Right renal pelvis (tissue), 4 donors: ENCODE results near the gene EFHB. TPM values are rescaled to one million over a fixed set of nuclear protein-coding genes. Genes with fewer than 3 reads are reported as not detected.
"Not testable (repeated sequence)": the region's sequence is repeated elsewhere in the genome, so short reads cannot be mapped to it uniquely, and the experiment has no call there.

Experiments used
- DNase-seq, 4 donors: peaks; one replicate each; pipeline ENCODE4 v3.0.0-alpha.2; 2013; ENCODE audit warnings: low read depth in 4 of 4, low spot score in 3 of 4, missing footprints in 1 of 4
- polyA plus RNA-seq, 4 donors: library from polyadenylated mRNA; unstranded; fragments of 120-200 nt; gene quantifications; one replicate each; pipeline ENCODE4 v1.2.1, GENCODE V29; 2013; ENCODE audit not compliant: insufficient read length in 4 of 4

Gene EFHB
- polyA plus RNA-seq, 4 donors: 1.5 to 5.5 (median 3.5) TPM

DNA sequence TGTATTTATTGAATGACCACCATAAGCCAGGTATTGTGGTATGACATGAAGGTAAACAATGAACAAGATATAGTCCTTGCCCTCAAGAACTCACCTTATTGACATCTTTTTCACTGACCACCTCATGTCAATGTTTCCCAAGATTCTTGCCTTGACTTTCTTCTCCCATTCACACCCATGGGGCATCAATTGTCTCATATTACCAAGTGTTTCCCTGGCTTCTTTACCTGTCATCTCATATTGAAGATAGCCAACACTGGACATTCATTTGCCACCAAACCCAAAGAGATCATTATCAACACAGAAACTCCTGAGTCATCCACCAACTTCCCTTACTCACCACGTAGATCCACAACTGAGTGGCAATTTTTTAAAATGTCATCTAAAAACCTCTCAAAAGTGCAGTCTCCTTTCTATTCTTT, 2.2 kb downstream of the EFHB start:
- DNase-seq: no peak

DNA sequence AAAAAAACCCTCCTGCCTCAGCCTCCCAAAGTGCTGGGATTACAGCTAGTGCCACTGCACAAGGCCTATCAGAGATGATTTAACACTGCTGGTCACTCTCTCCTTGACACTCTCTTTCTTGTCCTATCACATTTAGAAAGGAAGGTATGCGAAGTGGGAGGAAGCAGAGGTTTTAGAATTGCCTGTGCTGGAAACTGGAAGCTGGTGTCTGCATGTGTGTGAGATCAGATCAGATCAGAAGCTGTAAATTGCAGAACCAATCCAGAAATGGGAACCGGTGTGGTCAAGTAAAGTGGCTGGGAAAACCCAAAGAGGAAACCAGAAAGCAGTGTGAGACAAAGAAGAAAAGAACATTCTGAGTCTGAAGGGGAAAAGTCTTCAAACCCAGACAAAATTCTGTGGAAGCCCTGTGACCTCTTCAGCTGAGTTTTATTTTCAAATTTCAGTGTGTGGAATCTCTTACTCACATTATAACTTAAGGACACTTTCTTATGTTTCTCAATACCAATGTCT, 2.8 kb downstream of the EFHB start:
- DNase-seq: no peak

DNA sequence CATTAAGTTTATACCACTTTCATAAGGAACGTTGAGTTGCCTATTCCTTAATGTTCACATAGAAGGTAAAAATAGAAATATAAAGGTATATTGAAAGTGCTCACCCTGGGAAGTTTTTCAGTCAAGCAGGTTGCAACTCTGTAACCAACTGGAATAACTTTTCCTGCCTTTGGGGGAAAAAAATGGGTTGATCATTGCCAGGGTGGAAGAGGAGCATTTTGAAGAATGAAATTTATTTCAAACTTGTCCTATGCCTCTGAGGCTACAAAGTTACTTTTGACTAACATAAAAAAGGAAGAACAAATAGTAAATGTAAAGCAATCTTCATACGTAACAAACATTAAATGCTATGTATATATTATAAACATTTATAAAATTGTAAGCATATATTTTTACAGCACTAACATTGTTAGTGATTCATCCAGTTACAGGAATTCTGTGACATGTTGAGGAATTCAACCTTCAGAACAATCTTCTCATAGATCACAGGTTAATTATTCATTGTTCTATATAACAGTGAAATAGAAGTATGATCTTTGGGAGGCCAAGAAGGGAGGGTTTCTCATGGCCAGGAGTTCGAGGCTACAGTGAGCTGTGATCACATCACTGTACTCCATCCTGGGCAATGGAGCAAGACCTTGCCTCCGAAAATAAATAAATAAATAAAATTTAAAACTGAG, 13.5 kb downstream of the EFHB start:
- no peak for DNase-seq

DNA sequence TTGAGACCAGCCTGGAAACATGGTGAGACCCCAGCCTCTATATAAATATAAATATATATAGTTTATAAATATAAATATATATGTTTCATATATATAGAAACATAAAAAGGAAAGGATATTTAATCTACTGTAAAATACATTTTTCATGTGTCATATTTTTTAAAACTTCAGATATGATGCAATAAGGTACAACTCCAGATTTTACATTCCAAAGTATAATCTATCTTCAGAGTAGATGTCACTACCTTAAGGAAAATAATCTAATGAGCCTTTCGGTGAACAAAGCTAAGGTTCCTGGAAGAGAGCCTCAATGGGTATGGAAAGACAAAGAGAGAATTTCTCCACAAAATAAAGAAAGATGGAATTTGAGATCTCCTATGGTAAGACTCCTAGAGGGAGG, 16.9 kb downstream of the EFHB start:
- DNase-seq: no peak

DNA sequence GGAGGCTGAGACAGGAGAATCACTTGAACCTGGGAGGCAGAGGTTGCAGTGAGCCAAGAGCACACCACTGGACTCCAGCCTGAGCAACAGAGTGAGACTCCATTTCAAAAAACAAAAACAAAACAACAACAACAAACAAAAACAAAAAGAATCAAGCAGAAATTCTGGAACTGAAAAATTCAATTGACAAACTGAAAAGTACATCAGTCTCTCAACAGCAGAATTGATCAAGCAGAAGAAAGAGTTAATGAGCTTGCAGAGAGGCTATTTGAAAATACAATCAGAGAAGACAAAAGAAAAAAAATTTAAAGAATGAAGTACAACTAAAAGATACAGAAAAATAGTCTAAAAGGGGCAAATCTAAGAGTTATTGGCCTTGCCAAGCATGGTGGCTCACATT, 22.6 kb downstream of the EFHB start:
- DNase-seq: no peak

DNA sequence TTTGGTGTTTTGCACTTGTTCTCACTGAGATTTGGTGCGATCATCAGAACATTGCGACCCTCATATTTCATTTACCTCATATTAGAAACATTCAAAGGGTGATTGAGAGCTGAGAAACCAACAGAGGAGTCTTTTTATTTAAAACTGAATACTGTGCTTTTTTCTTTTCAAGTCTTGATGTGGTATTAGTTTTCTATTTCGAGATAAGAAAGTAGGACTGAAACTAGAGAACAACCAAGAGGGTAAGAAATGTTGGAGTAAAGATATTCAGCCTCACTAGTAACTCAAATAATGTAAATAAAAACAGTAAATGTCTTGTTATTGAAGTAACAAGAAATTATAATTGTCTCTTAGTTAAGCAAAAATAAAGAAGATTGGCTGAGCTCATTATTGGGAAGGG, 26.5 kb downstream of the EFHB start:
- DNase-seq: no peak

DNA sequence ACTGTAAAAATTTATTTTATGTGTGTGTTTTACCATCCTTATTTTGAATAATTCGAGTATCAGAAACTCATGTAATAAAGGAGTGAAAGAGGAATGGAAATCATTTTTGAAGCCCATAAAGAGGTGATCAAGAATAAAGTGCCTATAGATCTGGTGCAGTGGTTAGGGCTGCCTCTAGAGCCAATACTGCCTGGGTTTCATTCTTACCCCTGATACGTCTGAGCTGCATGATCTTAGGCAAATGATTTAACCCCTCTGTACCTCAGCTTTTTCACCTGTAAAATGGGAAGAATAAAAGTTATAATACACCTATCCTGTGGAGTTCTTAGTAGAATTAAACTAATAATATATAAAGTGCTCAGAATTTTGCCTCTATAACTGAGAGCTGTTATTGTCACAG, 30.4 kb downstream of the EFHB start:
- DNase-seq: no peak

DNA sequence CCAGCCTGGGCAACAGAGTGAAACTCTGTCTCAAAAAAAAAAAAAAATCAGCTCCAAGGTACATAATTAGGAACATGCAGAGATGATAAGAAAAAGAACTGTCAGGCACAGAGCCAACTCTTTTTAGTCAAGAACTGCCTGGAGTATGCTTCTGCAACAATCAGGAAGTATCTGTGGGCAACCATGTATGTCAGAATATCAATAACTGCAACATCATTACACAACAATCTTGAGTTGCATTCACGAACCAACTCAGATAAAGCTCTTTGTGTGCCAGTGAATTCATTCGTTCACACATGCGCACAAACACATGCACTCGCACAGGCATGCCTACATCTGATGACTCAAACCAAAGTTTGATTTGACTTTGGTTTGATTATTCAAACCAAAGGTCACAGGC, 32.1 kb downstream of the EFHB start:
- no peak for DNase-seq

DNA sequence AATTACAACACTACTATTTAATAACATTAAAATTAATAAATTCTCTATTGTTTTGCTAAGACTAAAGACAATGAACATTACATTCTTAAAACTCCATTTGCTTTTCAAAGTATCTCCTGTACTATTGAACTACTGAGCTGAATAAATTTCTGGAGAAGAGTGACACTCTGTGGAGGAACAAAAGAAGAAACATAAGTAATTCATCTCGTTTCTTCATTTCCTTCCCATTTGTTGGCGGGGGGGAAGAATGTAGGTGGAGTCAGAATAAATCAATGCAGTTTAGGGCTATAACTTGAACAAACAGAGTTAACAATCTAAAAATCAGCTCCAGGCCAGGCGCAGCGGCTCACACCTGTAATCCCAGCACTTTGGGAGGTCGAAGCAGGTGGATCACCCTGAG, 32.7 kb downstream of the EFHB start:
- no peak for DNase-seq

DNA sequence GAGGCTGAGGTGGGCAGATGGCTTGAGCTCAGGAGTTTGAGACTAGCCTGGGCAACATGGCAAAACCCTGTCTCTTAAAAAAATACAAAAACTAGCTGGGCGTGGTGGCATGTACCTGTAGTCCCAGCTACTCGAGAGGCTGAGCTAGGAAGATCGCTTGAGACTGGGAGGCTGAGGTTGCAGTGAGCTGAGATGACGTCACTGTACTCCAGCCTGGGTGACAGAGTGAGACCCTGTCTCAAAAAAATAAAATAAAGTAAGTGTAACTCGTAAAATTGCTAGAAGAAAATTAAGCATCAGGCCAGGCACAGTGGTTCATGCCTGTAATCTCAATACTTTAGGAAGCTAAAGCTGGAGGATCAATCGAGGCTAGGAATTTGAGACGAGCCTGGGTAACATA, 34.2 kb downstream of the EFHB start:
- DNase-seq: not testable (repeated sequence)

DNA sequence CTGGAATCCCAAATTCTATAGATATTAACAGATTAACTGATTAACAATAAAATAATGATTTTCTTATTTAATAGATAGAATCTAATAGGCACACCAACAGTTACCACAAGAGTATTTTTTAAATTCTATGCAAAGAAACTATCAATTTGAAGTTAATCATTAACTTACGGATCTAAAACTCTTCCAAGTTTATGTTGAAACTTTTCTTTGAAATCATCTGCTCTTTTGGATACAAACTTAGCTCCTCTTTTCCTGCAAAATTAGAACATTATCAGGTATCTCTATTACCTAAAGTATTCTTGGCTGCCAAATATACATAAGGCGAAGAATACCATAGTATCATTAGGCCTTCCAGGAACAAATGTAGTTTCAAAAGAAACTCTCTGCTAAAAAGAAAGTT, 34.8 kb downstream of the EFHB start:
- no peak for DNase-seq

DNA sequence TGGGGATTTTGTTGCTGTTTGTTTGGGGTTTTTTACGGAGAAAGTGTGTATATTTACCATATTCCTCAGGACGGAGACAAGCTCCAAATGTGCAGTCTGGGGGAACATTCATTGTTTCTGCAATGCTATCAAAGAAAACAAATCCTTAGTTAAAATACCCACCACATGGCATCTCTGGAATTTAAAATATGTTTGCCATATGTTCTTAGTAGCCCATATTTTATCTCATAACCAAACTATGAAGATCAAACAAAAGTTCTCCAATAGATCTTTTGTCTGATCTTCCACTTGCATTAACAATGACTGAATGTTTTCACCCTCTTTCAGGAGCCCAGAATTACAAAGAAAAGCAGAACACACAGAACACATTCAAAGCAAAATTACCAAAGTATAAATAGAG, 35.3 kb downstream of the EFHB start:
- no peak for DNase-seq

DNA sequence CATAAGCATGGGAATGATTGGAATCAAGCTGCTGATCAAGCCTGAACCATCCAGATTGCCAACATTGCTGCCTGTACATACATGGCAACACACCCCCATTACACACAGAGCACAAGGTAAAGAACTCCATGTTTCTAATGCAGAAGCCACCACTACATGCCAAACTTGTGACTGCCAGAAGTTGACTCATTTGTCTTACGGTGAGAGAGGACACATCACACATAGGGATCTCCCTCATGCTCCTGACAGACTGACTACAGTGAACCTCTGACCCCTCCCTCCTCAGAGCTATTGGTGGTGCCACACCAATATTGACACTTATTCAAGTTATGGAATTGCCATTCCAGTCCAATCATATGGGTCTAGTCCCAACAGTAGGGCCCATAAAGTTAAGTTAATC, 42.3 kb downstream of the EFHB start:
- no peak for DNase-seq

DNA sequence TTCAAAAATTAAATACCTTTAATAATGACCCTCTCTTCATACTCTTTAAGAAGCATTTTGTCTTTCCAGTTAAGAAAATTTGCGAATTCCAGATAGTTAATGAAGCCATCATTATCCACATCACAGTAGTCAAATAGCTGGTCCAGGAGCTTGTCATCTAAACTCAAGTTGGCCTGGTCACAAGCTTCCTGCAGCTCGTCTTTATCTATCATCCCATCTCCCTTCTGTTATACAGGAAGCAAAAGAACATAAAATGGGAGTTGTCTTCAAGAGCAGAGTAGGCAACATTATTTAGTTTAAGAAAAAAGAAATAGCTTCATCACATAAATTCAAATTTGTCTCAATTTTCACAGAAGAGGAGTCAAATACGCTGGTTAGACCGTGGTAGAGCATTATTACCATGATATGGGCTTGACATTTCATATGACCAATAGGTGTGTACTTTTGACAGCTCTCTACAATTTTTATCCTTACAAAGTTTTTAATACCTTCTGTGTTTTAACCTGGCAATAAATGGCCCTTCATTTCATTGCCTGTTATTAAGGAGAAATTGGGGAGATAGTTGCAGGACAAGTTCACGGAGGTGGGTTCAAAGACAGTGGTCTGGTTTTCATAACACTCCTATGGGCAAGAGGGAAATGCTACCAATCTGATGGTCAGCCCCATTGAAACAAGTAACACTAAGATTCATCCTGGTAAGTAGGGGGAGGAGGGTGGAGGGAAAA, 45.4 kb downstream of the EFHB start:
- no peak for DNase-seq

DNA sequence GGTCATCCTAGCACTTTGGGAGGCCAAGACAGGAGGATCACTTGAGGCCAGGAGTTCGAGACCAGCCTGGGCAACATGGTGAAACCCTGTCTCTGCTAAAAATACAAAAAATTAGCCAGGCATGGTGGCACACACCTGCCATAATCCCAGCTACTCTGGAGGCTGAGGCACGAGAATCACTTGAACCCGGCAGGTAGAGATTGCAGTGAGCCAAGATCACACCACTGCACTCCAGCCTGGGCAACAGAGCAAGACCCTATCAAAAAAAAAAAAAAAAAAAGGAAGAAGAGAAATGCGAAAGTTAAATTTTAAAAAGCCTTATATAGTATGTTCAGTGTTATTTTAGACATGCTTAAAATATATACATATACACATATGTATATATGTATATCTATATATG, 46.9 kb downstream of the EFHB start:
- not testable (repeated sequence) for DNase-seq

DNA sequence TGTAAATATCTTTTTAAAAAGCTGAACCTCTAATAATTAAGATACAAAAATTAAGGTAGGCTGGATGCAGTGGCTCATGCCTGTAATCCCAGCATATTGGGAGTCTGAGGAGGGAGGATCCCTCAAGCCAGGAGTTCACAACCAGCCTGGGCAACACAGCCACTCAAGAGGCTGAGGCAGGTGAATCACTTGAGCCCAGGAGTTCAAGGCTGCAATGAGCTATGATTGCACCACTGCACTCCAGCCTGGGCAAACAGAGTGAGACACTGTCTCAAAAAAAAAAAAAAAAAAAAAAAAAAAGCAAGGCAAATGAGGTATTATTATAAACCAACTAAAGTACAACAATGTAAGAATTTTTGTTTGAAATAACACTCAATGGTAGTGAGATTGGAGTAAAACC, 47.6 kb downstream of the EFHB start:
- no peak for DNase-seq

DNA sequence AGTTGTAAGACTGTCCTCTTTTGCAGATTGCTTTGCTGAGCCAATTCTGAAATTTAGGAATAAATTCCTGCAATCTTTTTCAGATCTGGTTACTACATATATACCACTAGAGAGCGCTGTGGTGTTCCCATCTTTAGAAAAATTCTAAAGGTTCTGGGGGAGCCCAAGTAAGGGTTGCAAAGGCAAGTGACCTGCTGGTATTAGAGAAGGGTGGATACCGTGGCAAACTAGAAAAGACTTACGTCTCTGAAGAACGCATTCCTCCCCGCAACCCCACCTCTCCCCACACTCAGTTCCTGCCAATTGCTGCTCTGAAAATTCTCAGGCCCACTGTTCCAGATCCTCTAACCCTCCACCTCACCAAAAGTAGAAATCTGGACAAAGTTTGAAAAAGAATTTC, 48.5 kb downstream of the EFHB start:
- DNase-seq: no peak

DNA sequence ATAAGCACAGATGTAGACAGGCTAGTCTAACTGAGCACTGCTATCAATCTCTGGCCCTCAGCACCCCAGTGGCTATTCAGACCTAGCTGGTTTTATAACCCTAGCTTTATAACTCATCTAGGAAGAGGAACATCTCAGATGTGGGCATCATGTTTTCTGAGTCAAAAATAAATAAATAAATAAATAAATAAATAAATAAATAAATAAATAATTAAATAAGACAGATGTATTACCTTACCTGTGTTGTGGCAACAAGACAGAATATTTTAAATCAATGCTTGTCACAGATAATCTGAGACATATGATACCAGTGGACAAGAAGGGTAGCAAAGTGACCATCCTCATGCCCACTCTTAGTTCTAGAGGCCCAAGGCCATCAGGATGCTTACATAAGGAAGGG, 52.2 kb downstream of the EFHB start:
- no peak for DNase-seq

DNA sequence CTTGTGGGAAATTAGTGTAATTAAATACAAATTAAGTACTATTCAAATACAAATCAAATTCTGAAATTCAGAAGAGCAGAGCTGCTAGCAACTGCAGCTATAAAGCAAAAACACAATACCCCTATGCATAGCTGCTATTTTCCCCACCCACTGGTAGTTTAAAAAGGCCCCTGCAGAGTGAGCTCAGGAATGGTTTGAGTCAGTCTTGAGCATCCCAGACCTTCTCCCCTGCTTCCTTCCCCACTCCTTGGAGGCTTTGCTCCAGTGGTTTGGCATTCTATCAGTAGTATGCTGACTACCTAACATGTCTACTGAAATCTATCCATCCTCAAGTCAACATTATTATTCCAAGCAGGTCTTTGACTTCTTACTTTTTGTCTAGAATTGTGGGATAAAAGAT, 53.0 kb downstream of the EFHB start:
- no peak for DNase-seq

DNA sequence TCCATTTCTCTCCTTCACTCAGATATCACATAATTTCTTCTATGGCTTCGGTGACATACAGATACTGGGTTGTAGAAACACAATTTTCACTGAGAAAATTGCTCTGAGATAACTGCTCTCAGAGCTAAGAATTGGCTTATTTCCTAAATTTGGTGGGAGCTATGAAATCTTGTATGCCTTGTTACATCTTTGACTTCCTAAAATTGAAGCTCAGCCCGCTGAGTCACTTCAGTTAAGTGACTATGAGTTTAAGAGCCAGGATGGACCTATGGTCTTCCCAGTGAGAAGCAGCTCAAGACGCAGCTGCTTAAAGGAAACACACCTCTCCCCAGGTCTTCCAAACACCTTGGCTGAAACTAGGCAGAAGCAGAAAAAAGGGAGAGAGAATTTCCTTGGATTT, 56.4 kb downstream of the EFHB start:
- no peak for DNase-seq

DNA sequence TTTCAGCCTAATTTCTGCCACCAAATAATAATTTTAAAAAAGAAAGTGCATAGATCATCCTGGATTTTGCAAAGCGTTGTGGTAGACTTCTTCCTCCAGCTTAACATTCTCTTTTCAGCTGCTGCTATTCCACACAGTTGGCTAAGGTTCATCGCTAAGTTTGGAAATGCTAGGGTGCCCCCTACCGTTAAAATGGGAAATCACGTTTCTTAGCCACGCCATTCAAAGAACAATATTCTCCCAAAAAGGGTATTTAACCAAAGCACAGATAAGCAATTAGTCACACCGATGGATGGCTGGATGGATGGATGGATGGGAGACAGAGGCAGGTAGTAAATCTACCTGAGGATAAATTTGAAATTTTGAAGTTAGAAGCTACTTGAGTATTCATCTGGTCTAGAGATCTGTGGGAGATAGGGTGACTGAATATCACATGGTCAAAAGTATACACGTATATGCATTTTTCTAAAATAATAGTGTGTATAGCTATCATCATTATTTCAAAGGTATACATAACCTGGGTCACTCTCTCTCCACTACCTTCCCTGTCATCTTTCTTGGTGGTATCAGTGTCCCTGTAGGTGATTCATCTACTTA, 67.2 kb downstream of the EFHB start:
- peak; percentile 44 to 59 (median 50) for DNase-seq

DNA sequence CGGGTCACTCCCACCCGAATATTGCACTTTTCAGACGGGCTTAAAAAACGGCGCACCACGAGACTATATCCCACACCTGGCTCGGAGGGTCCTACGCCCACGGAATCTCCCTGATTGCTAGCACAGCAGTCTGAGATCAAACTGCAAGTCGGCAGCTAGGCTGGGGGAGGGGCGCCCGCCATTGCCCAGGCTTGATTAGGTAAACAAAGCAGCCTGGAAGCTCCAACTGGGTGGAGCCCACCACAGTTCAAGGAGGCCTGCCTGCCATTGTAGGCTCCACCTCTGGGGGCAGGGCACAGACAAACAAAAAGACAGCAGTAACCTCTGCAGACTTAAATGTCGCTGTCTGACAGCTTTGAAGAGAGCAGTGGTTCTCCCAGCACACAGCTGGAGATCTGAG, 78.7 kb downstream of the EFHB start:
- not testable (repeated sequence) for DNase-seq
